GM18870 (cell line): Measurements from ENCODE around the gene CDKL4.
"Not testable (repeated sequence)": the region's sequence is repeated elsewhere in the genome, so short reads cannot be mapped to it uniquely, and the experiment has no call there.

ENCODE experiments used
- ATAC-seq: cut with Tn5 transposase; IDR thresholded peaks from one replicate; pipeline ENCODE4 v1.9.1; 2021; ENCODE audit warnings: moderate library complexity; ENCODE audit not compliant: unreplicated experiment

Gene CDKL4

GRCh38 chr2:39144416-39144815 is 99.4 kb downstream of the CDKL4 start:
- ATAC-seq, result no peak

GRCh38 chr2:39142904-39143605 is 100.7 kb downstream of the CDKL4 start:
- ATAC-seq, result no peak

GRCh38 chr2:39141334-39142271 is 102.2 kb downstream of the CDKL4 start:
- ATAC-seq, result peak; percentile 52

- not testable (repeated sequence) for ATAC-seq
Observed at GRCh38 chr2:39140948-39141333, 102.8 kb downstream of the CDKL4 start.

GRCh38 chr2:39140322-39140847 is 103.4 kb downstream of the CDKL4 start:
- ATAC-seq, result no peak

GRCh38 chr2:39139511-39140237 is 104.1 kb downstream of the CDKL4 start:
- no peak for ATAC-seq

- no peak for ATAC-seq
Observed at GRCh38 chr2:39138837-39139211, 104.9 kb downstream of the CDKL4 start.

- ATAC-seq, result not testable (repeated sequence)
Observed at GRCh38 chr2:39138187-39138836, 105.5 kb downstream of the CDKL4 start.

- ATAC-seq, result no peak
Observed at GRCh38 chr2:39136799-39137198, 107.0 kb downstream of the CDKL4 start.

GRCh38 chr2:39135690-39136259 is 108.0 kb downstream of the CDKL4 start:
- no peak for ATAC-seq

GRCh38 chr2:39133215-39133851 is 110.4 kb downstream of the CDKL4 start:
- ATAC-seq, result no peak

GRCh38 chr2:39128919-39129391 is 114.8 kb downstream of the CDKL4 start:
- ATAC-seq, result peak; percentile 73

GRCh38 chr2:39127973-39128372 is 115.8 kb downstream of the CDKL4 start:
- peak; percentile 67 for ATAC-seq
